HEK293 (cell line): ENCODE measurements around the gene UST.

ENCODE experiments used
- CTCF ChIA-PET: fragments of 350-600 bp; formaldehyde crosslinking; extraction: SDS; loops from one replicate; lab custom pipeline; 2021; ENCODE audit warnings: antibody characterized with exemption; lab: Yijun Ruan, JAX
- POLR2A ChIA-PET: fragments of 300-600 bp; formaldehyde crosslinking; extraction: SDS; loops from one replicate; lab custom pipeline; 2020; ENCODE audit warnings: antibody characterized with exemption, inconsistent platforms; lab: Yijun Ruan, JAX
- H3K27ac ChIP-seq: fragments of 200-500 bp; sonication (Bioruptor generic); 2 replicates; pipeline ENCODE4 v1.5.1; 2014; ENCODE audit warnings: low read depth, low read length, control low read depth, inconsistent platforms; ENCODE audit errors: extremely low read depth
- H3K36me3 ChIP-seq, 2 experiments: fragments of 200-500 bp in 1 of 2; sonication (Bioruptor generic) in 1 of 2; 1 replicate in 1 of 2; 2 replicates in 1 of 2; pipeline ENCODE4 v1.5.1; 2014 to 2017; ENCODE audit warnings: inconsistent platforms in 2 of 2, low read length in 2 of 2; ENCODE audit not compliant: control insufficient read depth in 2 of 2, insufficient read depth in 1 of 2
- H3K4me1 ChIP-seq: fragments of 200-500 bp; sonication (Bioruptor generic); 2 replicates; pipeline ENCODE4 v1.5.1; 2014; ENCODE audit warnings: mild to moderate bottlenecking, low read length, inconsistent platforms; ENCODE audit not compliant: control insufficient read depth, insufficient read depth
- H3K4me3 ChIP-seq: 2 replicates; pipeline ENCODE4 v1.5.1; 2011; ENCODE audit warnings: low read depth, mild to moderate bottlenecking, control low read depth, low read length, moderate library complexity
- H3K9me3 ChIP-seq: fragments of 200-500 bp; sonication (Bioruptor generic); 2 replicates; pipeline ENCODE4 v1.5.1; 2014; ENCODE audit warnings: low read depth, low read length, inconsistent platforms; ENCODE audit not compliant: control insufficient read depth, insufficient read depth
- ATF2 ChIP-seq: fragments of 450-650 bp; formaldehyde crosslinking; IDR thresholded peaks from 2 replicates; pipeline ENCODE4 v1.5.1; 2016; ENCODE audit warnings: missing biosample characterization, missing genetic modification characterization, low read depth
- CTCF ChIP-seq: fragments of 450-650 bp; formaldehyde crosslinking; IDR thresholded peaks from 2 replicates; pipeline ENCODE4 v1.5.1; 2016; ENCODE audit warnings: missing biosample characterization, missing genetic modification characterization
- KLF10 ChIP-seq: fragments of 450-650 bp; IDR thresholded peaks from 2 replicates; pipeline ENCODE4 v1.5.1; 2018; ENCODE audit warnings: missing biosample characterization, mild to moderate bottlenecking, missing genetic modification characterization
- RBAK ChIP-seq: fragments of 450-650 bp; formaldehyde crosslinking; IDR thresholded peaks from 2 replicates; pipeline ENCODE4 v1.5.1; 2016; ENCODE audit warnings: missing biosample characterization, missing genetic modification characterization
- ZBTB1 ChIP-seq: fragments of 450-650 bp; formaldehyde crosslinking; IDR thresholded peaks from 2 replicates; pipeline ENCODE4 v1.5.1; 2016; ENCODE audit warnings: missing biosample characterization, missing genetic modification characterization
- ZNF121 ChIP-seq: fragments of 450-650 bp; formaldehyde crosslinking; IDR thresholded peaks from 2 replicates; pipeline ENCODE4 v1.5.1; 2016; ENCODE audit warnings: missing biosample characterization, missing genetic modification characterization
- ZNF16 ChIP-seq: fragments of 450-650 bp; formaldehyde crosslinking; IDR thresholded peaks from 2 replicates; pipeline ENCODE4 v1.5.1; 2016; ENCODE audit warnings: low read depth, missing biosample characterization, missing genetic modification characterization
- ZNF335 ChIP-seq: fragments of 450-650 bp; formaldehyde crosslinking; conservative IDR thresholded peaks from 2 replicates; pipeline ENCODE4 v1.5.1; 2016; ENCODE audit warnings: missing biosample characterization, missing genetic modification characterization
- ZNF341 ChIP-seq: fragments of 450-650 bp; formaldehyde crosslinking; IDR thresholded peaks from 2 replicates; pipeline ENCODE4; 2016; ENCODE audit warnings: low read depth, missing biosample characterization, missing genetic modification characterization
- ZNF404 ChIP-seq: fragments of 450-650 bp; formaldehyde crosslinking; IDR thresholded peaks from 2 replicates; pipeline ENCODE4 v1.5.1; 2017; ENCODE audit warnings: missing biosample characterization, missing genetic modification characterization
- ZNF600 ChIP-seq: fragments of 450-650 bp; formaldehyde crosslinking; IDR thresholded peaks from 2 replicates; pipeline ENCODE4 v1.5.1; 2016; ENCODE audit warnings: missing biosample characterization, missing genetic modification characterization
- ZNF610 ChIP-seq: fragments of 450-650 bp; formaldehyde crosslinking; IDR thresholded peaks from 2 replicates; pipeline ENCODE4 v1.5.1; 2016; ENCODE audit warnings: missing biosample characterization, missing genetic modification characterization, borderline replicate concordance
- ZNF623 ChIP-seq: fragments of 450-650 bp; formaldehyde crosslinking; IDR thresholded peaks from 2 replicates; pipeline ENCODE4 v1.5.1; 2016; ENCODE audit warnings: missing biosample characterization, missing genetic modification characterization
- ZNF626 ChIP-seq: fragments of 450-650 bp; sonication (Bioruptor Pico); formaldehyde crosslinking; IDR thresholded peaks from 2 replicates; pipeline ENCODE4 v1.5.1; 2018; ENCODE audit warnings: missing biosample characterization, missing genetic modification characterization, inconsistent platforms
- ZNF654 ChIP-seq: fragments of 450-650 bp; formaldehyde crosslinking; IDR thresholded peaks from 2 replicates; pipeline ENCODE4 v1.5.1; 2016; ENCODE audit warnings: low read depth, missing biosample characterization, missing genetic modification characterization
- ZNF664 ChIP-seq: fragments of 450-650 bp; formaldehyde crosslinking; IDR thresholded peaks from 2 replicates; pipeline ENCODE4 v1.5.1; 2016; ENCODE audit warnings: missing biosample characterization, missing genetic modification characterization
- ZNF76 ChIP-seq: fragments of 450-650 bp; formaldehyde crosslinking; IDR thresholded peaks from 2 replicates; pipeline ENCODE4; 2016; ENCODE audit warnings: low read depth, missing biosample characterization, missing genetic modification characterization, borderline replicate concordance
- TF ChIP-seq, protein P1 (sequence below): fragments of 450-650 bp; formaldehyde crosslinking; IDR thresholded peaks from 2 replicates; pipeline ENCODE4 v1.5.1; 2016; ENCODE audit warnings: missing biosample characterization, missing genetic modification characterization
- TF ChIP-seq, protein P2 (sequence below): fragments of 450-650 bp; formaldehyde crosslinking; IDR thresholded peaks from 2 replicates; pipeline ENCODE4 v1.5.1; 2016; ENCODE audit warnings: missing biosample characterization, missing genetic modification characterization
- TF ChIP-seq, protein P3 (sequence below): fragments of 450-650 bp; formaldehyde crosslinking; IDR thresholded peaks from 2 replicates; pipeline ENCODE4 v1.5.1; 2016; ENCODE audit warnings: missing biosample characterization, missing genetic modification characterization

Gene UST

DNA sequence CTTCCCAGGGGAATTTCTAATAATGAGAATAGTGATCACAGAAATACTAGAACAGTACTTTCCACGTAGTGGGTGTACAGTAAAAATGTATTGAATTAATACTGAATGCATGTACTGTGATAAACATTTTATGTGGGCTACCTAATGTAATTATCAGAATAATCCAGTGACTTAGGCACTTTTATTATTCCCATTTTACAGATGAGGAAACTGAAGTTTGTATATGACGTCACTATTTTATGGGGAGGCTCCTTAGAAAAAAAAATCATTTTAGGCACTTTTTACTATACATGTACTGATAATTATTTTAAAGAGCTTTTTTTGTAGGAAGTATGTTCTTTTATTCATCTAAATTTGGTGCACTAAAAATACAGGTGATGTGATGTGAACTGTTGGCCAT lies 295.1 kb downstream of the UST start:
- CTCF ChIA-PET: interaction anchor here (0.6 to 1.8 kb wide), 3 partner anchors 13 to 679 kb away, joined by 3 to 4 read pairs (median 3); no protein-coding TSS in a partner anchor
- H3K4me3 ChIP-seq: no peak overlapping the region
- H3K36me3 ChIP-seq: peaks cover 0 to 3% of the 10 kb centered on the region in 2 experiments; a peak in 1 of 3 replicates
- H3K27ac ChIP-seq: no peak overlapping the region
- H3K9me3 ChIP-seq: no peaks in the 10 kb centered on the region
- H3K4me1 ChIP-seq: no peaks in the 10 kb centered on the region
- POLR2A ChIA-PET: no interaction called here
- TF ChIP-seq ZBTB1 (tag by site-specific recombination) (no peak), ATF2 (tag by site-specific recombination) (0 out of 2 replicates have a peak, but pooled peaks have one; percentile 27), ZNF623 (tag by site-specific recombination) (no peak), ZNF664 (tag by site-specific recombination) (no peak)

DNA sequence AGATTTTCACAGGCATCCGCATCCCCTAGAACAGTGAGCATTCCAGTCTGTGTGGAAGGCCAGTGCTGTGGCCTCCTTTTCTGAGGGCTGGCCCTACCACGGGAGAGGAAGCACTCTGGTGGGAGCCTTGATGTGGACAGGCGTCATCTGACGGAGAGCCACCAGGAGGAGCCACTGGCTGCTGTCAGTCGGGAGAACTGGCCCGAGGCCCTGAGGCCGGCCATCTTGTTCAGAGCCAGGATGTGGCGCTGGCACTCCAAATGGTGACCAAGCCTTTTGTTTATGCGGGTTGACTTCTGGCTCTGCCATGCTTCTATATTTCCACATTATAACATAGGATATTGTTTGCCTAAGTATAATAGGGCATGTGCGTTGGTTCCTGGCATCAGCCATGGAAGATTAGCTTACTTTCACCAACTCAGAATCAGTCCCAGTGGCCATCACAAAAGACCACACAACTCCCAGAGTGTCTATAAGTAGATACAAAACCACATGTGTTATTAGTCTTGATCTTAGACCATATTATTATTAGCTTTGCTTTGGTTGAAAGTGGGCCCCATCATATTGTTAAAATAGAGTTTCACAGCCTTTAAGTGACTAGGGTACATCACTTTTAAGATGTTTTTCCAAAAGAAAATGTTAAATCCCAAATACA lies 296.8 kb downstream of the UST start:
- TF ChIP-seq, protein P1, sequence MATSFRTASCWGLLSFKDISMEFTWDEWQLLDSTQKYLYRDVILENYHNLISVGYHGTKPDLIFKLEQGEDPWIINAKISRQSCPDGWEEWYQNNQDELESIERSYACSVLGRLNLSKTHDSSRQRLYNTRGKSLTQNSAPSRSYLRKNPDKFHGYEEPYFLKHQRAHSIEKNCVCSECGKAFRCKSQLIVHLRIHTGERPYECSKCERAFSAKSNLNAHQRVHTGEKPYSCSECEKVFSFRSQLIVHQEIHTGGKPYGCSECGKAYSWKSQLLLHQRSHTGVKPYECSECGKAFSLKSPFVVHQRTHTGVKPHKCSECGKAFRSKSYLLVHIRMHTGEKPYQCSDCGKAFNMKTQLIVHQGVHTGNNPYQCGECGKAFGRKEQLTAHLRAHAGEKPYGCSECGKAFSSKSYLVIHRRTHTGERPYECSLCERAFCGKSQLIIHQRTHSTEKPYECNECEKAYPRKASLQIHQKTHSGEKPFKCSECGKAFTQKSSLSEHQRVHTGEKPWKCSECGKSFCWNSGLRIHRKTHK (tag by site-specific recombination): no peak
- TF ChIP-seq ZNF626 (tag by site-specific recombination): no peak
- TF ChIP-seq CTCF (tag by site-specific recombination): peak; percentile 21; the same call in 1 of the 2 replicates
- TF ChIP-seq KLF10 (tag by site-specific recombination): no peak
- TF ChIP-seq, protein P2, sequence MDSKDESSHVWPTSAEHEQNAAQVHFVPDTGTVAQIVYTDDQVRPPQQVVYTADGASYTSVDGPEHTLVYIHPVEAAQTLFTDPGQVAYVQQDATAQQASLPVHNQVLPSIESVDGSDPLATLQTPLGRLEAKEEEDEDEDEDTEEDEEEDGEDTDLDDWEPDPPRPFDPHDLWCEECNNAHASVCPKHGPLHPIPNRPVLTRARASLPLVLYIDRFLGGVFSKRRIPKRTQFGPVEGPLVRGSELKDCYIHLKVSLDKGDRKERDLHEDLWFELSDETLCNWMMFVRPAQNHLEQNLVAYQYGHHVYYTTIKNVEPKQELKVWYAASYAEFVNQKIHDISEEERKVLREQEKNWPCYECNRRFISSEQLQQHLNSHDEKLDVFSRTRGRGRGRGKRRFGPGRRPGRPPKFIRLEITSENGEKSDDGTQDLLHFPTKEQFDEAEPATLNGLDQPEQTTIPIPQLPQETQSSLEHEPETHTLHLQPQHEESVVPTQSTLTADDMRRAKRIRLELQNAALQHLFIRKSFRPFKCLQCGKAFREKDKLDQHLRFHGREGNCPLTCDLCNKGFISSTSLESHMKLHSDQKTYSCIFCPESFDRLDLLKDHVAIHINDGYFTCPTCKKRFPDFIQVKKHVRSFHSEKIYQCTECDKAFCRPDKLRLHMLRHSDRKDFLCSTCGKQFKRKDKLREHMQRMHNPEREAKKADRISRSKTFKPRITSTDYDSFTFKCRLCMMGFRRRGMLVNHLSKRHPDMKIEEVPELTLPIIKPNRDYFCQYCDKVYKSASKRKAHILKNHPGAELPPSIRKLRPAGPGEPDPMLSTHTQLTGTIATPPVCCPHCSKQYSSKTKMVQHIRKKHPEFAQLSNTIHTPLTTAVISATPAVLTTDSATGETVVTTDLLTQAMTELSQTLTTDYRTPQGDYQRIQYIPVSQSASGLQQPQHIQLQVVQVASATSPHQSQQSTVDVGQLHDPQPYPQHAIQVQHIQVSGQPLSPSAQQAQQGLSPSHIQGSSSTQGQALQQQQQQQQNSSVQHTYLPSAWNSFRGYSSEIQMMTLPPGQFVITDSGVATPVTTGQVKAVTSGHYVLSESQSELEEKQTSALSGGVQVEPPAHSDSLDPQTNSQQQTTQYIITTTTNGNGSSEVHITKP (tag by site-specific recombination): no peak
- no peak for TF ChIP-seq ZNF335
- TF ChIP-seq ZNF341: no peak
- TF ChIP-seq, protein P3, sequence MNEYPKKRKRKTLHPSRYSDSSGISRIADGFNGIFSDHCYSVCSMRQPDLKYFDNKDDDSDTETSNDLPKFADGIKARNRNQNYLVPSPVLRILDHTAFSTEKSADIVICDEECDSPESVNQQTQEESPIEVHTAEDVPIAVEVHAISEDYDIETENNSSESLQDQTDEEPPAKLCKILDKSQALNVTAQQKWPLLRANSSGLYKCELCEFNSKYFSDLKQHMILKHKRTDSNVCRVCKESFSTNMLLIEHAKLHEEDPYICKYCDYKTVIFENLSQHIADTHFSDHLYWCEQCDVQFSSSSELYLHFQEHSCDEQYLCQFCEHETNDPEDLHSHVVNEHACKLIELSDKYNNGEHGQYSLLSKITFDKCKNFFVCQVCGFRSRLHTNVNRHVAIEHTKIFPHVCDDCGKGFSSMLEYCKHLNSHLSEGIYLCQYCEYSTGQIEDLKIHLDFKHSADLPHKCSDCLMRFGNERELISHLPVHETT: no peak
- peak; percentile 37 for TF ChIP-seq ZNF654 (tag by site-specific recombination)
- TF ChIP-seq ZNF610: no peak
- TF ChIP-seq ZNF404 (tag by site-specific recombination): no peak
- TF ChIP-seq RBAK (tag by site-specific recombination): no peak
- TF ChIP-seq ZNF600 (tag by site-specific recombination): no peak
- TF ChIP-seq ZNF16 (tag by site-specific recombination): no peak
- TF ChIP-seq ZNF121: no peak
- TF ChIP-seq ZNF76 (tag by site-specific recombination): no peak
- H3K4me3 ChIP-seq: no peak overlapping the region
- ChIA-PET POLR2A (no interaction called here), CTCF (interaction anchor here (0.5 to 2.9 kb wide), 16 partner anchors 9 to 1641 kb away, joined by 3 to 22 read pairs (median 4); no protein-coding TSS in a partner anchor)
- no peak overlapping the region for H3K27ac ChIP-seq
- no peaks in the 10 kb centered on the region for H3K4me1 ChIP-seq
- no peaks in the 10 kb centered on the region for H3K9me3 ChIP-seq
- H3K36me3 ChIP-seq: peaks cover 0 to 3% of the 10 kb centered on the region in 2 experiments; a peak in 1 of 3 replicates
